HG02870 (cell line): ENCODE results near the gene S100A9.
"Not testable (repeated sequence)": the region's sequence is repeated elsewhere in the genome, so short reads cannot be mapped to it uniquely, and the experiment has no call there.

ENCODE experiments used
- ATAC-seq: cut with Tn5 transposase; IDR thresholded peaks from one replicate; pipeline ENCODE4 v1.9.1; 2021; ENCODE audit warnings: mild to moderate bottlenecking, moderate library complexity; ENCODE audit not compliant: unreplicated experiment

The S100A9 gene

DNA sequence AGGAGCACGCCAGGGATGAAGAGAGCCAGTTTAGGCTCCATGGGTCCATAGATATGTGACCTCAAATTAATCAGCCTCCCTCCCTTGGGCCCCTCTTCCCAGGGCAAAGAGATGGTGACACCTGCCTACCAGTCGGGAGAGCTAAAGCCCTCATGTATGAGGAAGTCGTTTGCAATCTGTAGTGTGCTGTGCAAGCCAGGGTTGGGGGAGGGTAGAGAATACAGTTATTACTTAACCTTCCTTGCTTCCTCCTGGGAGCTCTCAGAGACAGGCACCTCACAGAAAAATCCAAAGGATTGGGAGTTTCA is 13.0 kb upstream of the S100A9 start:
- no peak for ATAC-seq

DNA sequence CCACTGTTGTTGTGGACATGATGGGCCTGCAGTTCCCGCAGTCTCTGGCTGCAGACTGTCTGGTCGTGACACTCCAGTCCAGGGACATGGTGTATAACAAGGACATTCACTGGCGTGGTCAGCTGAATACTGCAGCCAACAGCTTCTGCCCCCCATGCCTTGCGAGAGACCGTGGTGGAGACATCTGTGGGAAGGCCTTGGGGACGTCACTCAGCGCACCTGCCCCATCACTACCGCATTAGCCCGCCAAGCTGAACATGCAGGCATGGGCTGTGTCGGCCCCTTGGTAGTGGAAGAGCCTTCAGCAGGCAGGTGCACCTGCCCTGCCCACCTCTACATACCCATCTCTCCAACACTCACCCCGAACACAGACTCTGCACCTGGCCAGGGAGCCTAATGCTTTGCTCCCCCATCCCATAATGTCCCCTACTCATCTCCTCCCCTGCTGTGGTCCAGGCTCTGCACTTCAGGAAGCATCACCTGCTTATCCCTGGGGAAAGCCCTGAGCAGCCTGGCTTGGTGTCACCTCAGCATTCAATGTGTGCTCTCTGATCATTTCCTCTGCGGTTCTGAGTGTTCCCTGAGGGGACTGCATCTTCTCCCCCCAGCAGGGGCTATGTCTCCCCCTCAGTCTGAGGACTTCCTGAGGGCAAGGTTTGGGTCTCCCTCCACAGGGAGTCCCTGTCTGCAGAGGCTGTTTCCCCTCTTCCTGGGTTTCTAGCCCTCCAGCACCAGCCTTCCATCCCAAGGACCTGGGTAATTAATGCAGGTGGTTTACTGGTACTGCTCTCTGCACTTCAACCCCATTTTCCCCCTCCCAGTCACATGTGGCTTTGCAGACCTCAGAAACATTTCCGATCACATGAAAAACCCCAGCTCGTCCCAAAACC is 12.2 kb upstream of the S100A9 start:
- no peak for ATAC-seq

DNA sequence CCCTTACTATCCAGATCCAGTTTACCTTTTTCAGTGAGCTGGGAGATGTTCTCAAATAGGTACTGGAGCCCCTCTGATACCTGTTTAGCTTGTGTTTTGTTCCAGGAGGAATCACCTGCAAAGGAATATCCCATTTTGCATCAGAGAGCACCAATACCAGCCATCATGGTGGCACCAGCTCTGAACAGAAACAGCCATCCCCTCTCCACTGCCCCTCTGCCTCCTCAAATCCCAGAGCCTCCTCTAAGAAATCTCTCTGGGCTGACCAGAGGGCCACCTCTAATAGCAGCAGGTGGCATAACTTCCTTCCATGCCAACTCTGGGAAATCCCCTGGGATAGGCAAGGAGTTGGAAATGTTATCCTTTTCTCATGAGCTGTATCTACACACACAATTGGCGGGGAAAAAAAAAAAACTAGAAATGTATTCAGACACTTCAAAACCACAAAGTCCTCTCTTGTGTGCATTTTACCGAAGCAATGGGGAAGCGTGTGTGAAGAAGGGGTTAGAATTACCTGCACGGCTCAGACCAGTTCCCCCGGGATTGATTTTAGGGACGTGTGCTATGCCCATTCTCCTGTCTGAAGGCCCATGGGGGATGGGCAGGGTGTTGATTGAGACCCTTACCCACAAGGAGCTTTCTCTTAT is 11.5 kb upstream of the S100A9 start:
- ATAC-seq, result no peak

DNA sequence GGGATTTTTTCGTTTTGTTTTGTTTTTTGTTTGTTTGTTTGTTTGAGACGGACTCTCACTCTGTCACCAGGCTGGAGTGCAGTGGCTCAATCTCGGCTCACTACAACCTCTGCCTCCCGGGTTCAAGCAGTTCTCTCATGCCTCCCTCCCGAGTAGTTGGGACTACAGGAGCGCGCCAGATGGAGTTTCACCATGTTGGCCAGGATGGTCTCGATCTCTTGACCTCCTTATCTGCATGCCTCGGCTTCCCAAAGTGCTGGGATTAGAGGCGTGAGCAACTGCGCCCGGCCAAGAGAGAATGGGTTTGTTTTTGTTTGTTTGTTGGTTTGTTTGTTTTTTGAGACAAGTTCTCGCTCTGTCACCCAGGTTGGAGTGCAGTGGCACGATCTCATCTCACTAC is 10.6 kb upstream of the S100A9 start:
- ATAC-seq, result not testable (repeated sequence)

DNA sequence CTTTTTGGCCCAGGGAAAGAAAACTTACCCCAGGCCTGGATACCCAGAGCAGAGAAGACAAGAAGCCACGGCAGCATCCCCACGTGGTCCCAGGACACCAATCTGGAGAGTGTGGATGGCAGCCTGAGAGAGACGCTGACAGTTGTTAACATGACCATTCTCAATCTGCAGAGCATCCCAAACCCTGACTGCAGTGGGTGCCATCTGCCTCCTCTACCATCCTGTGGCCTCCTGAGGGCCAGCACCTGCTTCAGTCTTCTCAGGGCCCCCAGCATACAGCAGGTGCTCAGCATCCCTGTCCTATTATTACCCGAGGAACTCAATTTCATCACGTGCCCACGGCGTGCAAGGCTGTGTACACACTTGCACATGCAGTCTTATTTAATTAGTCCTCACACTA is 9.8 kb upstream of the S100A9 start:
- ATAC-seq, result no peak

DNA sequence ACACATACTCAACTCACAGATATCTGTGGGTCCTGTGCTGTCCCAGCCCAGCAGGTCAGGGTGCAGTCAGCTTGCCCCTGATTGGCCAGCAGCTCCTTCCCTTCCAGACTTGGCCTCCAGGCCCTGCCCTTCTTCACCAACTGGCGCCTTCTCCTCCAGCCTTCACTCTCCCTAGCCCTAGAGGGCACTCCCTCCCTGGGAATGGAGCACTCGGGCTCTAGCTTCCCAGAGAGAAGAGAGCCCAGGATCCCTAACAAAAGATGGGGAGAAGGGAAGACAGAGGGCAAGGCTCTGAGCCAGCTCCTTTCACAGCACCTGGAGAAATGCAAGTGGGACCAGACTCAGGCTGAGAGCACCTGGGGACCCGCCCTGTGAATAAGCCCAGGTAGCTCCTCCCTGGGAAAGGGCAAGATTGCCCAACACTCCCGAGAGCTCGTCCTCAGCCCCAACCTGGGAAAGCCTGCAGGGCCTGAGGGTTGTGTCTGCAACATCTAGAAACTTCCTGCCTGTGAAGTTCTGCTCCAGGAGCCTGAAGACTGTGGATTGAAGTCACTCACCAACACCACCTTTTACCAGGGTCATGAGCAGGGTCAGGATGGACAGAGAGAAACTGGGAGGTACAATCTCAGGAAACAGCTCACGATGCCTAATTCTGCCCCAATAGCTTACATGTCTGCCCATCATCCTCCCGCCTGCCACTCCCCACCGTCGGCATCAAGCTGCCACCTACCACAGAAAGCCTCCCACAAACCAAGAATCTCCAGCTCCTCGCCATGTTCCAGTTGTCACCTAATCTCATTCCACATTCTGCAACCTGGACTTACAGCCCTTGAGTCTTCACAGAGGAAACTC is 8.9 kb upstream of the S100A9 start, which contains the start of gene PGLYRP4:
PGLYRP4 (minus strand) TSS at position 331 of the 852 bp plus-strand sequence. CDS start 909 bp downstream, outside the sequence.
- no peak for ATAC-seq

DNA sequence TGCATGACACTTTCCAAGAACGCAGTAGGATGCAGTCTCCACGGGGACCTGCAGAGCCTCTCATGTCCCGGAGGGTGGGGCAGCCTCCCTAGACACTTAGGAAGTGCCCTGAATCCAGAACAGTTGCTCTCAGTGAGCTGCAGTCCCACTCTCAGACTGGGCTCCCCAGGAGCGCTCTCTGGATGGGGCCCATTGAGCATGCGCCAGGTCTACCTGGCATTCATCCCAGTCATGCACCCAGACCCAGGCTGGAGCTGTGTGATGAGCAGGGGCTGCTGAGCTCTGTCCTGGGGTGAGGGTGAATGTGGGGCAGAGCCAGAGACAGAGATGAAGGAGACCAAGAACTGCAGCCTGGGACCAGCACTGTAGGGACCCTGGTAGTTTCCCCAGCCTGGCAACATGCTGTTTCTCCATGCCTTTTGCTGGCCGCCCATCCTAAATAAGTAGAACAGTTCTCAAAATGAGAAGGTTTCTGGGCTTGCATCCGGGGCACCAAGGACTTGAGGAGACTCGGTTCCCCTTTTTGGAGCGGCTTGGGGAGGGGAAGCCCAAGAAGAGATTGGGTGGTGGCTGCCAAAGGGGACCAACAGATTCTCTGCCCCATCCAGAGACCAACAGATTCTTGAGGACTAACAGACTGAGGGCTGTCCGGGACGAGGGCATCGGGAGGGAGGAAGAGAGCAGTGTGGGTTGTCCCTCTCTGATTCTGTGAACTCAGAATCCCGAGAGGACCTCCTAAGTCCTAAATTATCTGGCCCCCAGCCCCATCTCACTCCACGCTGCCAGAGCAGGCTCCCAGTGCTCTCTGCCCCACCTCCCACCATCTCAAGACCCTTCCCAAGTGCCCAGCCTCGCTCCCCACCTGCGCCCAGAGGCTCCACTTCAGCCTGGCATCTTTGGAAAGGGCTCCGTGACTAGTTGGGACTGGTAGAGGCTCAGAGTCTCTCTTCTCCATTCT is 8.0 kb upstream of the S100A9 start:
- no peak for ATAC-seq

DNA sequence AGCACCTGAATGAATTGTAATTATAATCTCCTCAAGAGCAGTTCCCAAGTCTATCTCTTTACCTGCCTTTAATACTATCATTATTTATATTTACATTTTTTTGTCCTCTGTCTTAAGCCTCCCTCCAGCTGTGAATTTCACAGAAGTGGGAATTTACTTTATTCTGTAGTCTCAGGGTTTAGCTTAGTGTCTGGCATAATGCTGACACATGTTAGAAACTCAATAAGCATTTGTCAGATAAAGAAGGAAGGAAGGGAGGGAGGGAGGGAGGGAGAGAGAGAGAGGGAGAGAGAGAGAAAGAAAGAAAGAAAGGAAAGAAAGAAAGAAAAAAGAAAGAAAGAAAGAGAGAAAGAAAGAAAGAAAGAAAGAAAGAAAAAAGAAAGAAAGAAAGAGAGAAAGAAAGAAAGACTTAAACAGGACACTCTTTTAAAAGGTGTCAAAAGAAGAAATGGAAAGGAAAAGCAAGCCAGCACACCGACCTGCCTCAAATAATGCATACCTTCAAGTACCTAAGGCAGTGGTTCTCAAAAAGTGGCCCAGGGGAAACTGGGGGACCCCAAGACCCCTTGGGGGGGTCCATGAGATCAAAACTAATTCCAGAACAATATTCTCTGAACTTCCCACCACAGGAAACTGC is 7.2 kb upstream of the S100A9 start:
- no peak for ATAC-seq

DNA sequence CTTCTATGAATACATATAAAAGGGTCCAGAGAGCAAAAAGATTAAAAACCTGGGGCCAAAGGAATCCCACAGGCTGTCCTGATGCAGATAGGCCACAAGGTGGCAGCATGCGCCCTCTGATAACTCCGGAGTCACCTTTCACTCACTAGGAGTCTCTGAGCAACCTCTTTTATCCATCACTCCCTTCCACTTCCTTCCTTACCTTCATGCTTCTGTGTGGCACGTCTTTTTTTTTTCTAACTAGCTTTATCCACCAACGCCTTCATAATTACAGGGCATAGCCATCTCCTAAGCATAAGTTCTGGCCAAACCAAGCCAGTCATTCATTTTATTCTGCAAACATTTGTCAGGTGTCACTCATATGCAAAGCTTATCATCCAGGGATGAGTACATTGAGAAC is 5.1 kb upstream of the S100A9 start:
- peak; percentile 53 for ATAC-seq

DNA sequence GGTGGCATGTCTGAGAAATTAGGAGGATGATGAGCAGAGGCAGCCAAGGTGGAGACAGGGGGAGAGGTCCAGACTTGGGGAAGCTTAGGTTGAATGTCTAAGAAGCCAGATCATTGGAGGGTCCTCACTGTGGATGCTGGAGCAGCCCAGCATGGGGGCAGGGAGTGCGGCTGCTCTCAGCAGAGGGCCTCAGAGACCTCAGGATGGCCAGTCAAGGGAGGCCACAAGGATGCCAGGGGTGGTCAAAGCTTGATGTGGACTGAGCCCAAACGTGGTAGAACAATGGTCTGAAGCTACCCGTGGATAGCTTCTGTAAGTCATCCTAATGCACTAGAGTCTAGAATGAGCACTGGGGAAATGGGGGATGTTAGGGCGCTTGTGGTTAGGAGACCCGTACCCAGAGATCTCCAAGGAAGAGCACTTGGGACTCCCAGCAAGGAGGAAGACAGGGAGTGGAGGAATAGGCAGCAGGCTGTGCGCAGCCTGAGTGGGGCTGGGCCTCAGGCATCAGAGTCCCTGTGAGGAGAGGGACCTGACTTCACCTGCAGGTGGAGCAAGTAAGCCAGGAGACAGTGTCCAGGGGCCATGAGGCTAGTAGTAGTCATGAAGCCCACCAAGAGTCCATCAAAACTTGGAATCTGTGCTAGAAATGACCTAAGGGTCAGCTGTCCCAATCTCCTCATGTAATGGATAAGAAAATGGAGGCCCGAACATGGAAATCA is 4.3 kb upstream of the S100A9 start:
- ATAC-seq, result no peak

DNA sequence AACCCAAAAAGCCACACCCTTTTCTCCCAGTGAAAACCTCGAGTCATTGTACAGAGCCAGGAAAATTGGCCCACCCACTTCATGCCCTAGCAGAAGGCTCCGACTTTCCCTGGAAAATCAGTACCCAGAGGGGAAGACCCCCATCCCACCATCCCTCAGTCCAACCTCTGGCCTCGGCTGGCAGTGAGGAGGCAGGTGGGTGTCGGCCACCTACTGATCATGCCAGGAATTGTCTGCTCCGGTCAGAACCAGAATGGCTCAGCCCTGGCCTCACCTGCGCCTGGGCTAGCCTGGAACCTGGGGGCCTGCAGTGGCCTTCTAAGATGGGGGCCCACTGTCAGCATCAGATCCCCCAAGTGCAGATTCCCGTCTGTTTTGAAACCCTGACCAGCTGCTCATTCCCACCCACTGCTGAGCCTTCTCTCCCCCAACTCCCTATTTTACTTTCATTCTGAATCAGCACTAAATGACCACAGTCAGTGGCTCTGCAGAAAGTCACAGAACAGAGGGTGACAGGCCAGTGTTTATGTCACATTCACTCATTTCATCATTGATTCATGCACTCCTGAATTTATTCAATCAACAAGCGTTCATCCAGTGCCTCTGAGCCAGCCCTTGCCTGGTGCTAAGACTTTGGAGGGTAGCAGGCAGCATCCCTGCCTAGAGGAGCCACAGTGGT is 3.0 kb upstream of the S100A9 start:
- no peak for ATAC-seq

DNA sequence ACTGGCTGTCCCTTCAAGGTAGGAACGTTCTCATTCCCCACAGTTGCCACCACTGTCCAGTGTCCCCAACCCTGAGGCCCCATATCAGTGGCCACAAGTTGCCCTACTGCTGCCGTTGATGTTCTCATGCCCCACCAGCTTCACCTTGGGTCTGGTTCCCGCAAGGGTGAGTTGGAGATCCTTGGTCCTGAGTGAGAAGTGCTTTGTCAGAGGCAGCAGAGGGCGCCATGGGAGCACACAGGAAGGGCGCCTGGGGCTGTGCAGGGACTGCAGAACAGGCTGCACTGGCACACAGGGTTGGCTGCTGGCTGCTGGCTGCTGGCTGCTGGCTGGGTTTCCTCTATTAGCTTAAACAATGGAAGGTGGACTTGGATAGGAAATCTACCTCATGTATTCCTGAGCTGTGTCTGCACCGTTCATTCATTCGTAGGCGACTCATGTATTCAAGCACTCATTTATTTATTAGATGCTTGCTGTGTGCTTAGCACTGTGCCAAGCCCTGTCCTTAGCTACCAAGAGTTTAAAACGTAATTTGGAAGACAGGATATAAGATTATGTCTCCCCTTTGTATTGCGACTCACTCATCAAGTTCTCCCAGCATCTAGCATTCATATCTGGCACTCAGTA is 2.1 kb upstream of the S100A9 start:
- ATAC-seq, result no peak

DNA sequence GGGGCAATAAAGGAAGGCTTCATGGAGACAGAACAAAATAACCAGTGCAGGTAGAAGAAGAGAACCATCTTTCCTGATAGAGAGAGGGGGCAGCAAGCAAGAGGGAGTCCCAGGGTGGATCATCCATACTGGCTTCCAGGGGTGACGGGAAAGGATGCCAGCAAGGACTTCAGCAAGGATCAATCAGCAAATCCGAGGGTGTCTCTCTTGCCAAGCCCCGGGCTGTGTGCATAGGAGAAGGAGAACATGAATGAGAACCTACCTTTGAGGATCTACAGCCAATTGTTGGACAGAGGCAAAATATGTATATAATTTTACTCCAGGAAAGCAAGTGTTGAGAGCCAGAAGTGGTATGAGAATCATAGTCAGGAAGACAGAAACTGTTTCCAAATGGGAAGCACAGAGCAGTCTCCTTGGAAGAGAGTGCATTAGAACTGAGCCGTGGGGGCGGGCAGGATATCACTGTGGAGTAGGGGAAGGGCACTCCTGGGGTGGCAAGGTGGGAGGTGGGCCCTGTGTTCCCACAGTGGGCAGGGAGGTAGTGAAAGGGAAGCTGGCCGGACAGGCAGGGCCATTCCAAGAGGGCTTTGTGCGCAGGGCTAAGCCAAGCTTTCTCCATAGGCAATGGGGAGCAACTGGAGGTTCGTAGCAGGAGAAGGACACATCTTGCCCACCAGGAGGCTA is 1.1 kb upstream of the S100A9 start:
- ATAC-seq, result no peak

DNA sequence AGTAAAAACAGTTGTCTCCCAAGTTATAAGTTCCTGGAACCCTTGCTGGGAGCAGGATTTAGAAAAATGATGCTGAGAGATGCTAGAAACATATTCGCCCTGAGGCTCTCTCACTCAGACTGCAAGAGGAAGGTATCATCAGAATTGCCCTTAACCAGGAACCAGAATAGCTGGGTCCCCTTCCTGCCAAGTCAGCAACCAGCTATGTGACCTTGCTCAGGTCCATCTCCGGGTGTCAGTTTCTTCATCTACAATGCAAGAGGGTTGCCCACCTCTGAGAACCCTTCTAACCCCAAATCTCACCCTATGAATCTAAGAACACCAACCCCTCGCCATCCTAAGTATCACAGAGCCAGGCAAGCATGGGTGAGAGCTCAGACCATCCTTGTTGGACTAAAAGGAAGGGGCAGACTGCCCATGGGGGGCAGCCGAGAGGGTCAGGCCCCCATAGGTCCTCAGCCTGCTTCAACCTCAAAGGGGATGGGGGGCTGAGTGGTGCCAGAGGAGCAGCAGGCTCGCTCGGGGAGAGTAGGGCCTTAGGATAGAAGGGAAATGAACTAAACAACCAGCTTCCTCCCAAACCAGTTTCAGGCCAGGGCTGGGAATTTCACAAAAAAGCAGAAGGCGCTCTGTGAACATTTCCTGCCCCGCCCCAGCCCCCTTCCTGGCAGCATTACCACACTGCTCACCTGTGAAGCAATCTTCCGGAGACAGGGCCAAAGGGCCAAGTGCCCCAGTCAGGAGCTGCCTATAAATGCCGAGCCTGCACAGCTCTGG is 390 bp upstream of the S100A9 start:
- no peak for ATAC-seq

DNA sequence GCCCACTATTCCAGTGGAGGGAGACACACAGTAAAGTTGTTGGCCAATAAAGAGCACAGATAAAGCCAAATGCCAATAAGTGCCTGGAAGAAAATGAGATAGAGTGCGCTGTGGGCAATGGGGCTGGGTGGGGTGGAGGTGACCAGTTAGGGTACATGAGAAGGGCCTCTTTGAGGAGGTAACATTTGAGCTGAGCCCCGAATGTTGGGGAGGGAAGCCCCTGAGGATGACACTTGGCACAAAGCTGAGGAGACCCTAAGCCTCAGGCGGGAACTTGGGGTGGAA is 979 bp downstream of the S100A9 start:
- no peak for ATAC-seq

DNA sequence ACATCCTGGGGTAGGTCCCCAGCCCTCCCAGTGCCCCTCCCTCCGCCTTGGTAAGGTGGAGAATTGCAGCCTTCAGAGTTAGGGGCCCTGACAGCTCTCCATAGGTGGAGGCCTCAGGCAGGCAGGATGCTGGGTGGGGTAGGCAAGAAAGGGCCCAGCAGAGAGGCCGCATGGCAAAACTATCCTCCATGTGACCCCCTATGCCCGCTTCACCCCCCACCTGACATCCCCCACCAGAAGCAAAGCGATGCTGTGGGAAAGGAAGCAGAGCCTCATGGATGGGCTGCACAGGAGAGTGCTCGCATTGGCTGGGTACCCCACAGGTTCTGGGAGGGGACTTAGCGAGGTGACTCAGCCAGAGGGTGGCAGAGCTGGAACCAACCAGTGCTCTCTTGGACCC is 1.6 kb downstream of the S100A9 start:
- no peak for ATAC-seq

DNA sequence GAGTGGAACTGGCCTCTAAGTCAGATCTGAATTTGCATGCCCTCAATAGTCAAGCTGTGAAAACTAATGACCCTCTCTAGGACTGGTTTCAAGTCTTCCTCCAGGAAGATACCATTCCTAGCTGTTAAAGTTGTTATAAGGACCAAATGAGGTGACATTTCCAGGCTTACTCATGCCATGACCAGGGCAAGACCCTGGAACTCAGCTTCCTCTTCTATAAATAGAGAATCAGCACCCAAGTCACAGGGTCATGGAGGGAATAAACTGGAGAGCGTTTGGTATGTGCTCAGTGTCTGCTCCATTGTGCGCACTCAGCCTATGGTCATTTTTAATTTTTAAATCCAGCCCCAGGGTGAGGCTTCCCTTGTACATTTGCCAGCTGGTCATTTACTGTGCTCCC is 2.5 kb downstream of the S100A9 start:
- no peak for ATAC-seq
